HL-60/S4 treated with phorbol 12-myristate 13-acetate at 8.2 ng/mL for 4 days and 3 days (cell line): ENCODE measurements around the gene COL18A1.
"Not testable (repeated sequence)": the region's sequence is repeated elsewhere in the genome, so short reads cannot be mapped to it uniquely, and the experiment has no call there.

Experiments
- in situ Hi-C: fragments of 300-500 bp; cut with MboI; formaldehyde crosslinking; loops from 2 replicates; pipeline ENCODE4 v1.15.0; 2022; ENCODE audit warnings: low sequenced_read_pairs

COL18A1 gene

DNA sequence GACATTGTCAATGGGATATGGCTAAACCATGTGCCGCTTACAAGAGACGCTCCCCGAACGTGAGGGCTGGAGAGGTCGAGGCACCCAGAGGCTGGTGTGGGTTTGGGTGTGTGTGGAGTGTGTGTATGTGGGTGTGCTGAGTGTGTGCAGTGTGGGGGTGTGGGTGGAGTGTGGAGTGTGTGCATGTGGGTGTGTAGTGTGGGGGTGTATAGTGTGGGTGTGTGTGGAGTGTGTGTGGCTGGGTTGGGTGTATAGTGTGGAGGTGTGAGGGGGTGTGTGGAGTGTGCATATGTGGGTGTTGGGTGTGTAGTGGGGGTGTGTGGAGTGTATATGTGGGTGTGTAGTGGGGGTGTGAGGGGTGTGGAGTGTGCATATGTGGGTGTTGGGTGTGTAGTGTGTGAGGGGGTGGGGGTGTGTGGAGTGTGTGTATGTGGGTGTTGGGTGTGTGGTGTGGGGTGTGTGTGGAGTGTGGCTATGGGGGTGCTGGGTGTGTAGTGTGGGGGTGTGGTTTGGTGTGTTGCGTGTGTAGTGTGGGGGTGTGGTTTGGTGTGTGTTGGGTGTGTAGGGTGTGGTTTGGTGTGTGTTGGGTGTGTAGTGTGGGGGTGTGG lies 95.1 kb downstream of the COL18A1 start:
- in situ Hi-C loops, result no loop called here

DNA sequence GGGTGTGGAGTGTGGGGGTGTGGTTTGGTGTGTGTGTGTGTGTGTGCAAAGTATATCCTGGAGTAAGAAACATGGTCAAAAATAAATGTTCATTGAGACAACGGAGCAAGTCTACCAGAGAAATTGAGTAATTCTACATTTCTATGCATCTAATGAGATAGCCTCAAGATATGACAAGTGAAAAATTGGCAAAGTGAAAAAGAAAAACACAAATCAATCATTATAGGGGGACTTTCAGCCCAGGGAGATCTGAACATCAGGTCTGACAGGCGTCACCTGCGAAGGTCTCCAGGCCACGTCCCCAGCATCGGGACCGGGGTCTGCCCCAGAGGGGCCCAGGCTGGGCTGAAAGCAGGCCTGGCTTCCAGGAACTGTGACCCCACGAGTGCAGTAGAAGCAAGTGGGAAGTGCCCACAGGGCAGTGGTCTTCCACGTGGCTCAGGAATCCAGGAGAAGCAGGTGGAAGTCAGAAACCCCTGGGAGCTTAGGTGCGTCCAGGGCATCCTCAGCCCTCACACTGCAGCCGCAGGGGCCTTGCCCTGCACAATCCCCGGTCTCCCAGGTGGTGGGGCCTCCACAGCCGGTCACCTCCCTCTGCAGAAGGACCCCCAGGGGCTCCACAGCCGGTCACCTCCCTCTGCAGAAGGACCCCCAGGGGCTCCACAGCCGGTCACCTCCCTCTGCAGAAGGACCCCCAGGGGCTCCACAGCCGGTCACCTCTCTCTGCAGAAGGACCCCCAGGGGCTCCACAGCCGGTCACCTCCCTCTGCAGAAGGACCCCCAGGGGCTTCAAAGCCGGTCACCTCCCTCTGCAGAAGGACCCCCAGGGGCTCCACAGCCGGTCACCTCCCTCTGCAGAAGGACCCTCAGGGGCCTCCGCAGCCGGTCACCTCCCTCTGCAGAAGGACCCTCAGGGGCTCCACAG lies 96.4 kb downstream of the COL18A1 start:
- in situ Hi-C loops, result not testable (repeated sequence)

DNA sequence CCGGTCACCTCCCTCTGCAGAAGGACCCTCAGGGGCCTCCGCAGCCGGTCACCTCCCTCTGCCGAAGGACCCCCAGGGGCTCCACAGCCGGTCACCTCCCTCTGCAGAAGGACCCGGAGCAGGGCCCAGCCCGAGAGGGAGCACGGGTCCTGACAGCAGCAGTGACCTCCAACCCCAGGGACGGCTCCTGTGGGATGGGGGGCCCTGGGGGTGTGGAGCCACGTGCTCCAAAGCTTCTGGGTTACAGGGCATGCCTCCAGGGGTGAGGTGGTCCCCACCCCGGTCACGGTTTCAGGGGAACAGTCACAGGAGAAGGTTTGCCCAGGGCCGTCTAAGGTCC lies 97.0 kb downstream of the COL18A1 start:
- in situ Hi-C loops, result no loop called here

DNA sequence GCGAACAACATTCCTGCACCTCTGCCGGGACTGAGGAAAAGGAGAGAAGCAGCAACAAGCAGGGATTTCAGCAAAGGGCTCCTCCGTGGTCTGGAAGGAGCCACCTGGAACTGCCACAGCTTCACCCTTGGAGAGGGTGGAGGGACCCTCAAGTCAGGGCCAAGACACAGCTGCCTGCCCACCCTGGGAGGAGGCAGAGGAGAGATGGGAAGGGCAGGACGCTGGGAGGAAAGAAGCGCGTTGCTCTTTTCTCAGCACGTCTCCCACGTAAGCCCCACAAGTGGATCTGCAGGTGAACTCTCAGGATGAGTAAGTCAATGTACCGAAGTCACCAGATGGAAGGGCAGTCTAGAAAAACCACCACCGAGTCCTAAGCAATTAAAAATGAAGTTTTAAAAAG lies 97.6 kb downstream of the COL18A1 start:
- in situ Hi-C loops, result no loop called here

DNA sequence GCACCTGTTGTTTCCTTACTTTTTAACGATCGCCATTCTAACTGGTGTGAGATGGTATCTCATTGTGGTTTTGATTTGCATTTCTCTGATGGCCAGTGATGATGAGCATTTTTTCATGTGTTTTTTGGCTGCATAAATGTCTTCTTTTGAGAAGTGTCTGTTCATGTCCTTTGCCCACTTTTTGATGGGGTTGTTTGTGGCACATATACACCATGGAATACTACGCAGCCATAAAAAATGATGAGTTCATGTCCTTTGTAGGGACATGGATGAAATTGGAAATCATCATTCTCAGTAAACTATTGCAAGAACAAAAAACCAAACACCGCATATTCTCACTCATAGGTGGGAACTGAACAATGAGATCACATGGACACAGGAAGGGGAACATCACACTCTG lies 98.3 kb downstream of the COL18A1 start:
- in situ Hi-C loops, result not testable (repeated sequence)

DNA sequence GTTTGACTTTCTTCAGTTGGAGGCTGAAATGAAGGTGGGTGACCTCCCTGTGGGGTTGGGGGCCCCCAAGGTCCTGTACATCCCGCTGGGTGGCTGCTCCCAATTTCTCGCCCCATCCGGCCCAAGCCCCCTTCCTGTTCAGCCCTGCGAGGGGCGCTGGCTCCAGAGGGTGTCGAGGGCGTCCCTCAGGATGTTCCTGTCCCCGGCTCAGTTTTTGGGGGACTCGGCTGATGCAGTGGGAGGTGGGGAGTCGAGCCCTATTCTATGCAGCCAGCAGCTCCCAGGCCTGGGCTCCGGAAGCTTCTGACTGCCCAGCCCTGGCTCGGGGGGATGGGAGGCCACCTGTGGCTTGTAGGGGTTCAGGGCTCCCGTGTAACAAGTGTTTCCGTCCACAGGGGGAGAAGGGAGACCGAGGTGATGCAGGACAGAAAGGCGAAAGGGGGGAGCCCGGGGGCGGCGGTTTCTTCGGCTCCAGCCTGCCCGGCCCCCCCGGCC lies 99.1 kb downstream of the COL18A1 start:
- in situ Hi-C loops, result no loop called here

DNA sequence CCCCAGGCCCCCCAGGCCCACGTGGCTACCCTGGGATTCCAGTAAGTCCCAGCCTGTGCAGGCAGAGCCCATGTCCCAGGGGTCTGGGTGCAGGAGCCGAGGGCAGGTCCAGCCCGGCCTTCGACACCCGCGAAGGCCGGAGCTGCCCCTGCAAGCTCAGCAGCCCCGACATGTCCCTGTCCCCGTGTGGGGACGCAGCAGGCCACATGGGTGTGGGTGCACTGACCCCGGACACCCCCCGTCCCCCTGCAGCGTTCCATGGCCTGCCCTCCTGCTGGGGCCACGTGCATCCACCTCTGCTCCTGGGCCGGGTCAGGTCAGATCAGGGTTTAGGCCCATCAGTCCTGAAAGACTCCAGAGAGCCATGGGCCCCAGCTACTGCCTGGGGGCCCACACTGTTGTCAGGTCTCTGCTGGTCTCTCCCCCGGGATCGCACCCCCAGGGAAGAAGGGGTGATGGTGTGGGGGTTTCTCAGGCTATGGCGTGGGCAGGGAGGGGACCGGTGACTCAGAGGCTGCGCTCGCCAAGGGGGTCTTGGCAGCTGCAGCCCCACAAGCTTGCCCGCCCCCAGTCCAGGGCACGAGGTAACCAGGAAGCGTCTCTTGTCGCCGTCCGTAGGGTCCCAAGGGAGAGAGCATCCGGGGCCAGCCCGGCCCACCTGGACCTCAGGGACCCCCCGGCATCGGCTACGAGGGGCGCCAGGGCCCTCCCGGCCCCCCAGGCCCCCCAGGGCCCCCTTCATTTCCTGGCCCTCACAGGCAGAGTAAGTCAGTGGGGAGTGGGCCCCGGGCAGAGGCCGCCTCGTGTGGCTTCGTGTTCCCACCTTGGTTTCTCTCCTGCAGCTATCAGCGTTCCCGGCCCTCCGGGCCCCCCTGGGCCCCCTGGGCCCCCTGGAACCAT lies 99.8 kb downstream of the COL18A1 start:
- in situ Hi-C loops, result no loop called here

DNA sequence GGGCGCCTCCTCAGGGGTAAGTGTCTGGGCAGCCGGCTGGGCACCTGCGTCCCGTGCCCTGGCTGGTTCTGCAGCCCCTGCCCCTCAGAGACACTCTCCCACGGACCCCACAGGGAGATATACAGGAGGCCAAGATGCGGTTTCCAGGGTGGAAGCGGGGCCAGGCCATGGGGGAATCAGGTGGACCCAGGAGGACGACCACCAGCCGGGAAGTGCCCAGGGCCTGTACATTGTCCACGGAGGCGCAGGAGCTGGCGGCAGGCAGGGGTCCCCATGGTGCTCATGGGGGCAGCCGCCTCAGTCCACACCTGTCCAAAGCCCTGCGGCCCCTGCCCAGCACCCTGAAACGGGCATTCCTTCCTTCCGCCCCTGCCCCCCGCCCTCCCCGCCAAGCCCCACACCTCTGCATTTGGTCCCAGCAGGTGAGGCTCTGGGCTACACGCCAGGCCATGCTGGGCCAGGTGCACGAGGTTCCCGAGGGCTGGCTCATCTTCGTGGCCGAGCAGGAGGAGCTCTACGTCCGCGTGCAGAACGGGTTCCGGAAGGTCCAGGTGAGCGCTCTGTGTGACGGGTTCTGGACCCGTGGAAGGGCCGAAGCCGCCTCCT lies 100.6 kb downstream of the COL18A1 start:
- in situ Hi-C loops, result no loop called here

DNA sequence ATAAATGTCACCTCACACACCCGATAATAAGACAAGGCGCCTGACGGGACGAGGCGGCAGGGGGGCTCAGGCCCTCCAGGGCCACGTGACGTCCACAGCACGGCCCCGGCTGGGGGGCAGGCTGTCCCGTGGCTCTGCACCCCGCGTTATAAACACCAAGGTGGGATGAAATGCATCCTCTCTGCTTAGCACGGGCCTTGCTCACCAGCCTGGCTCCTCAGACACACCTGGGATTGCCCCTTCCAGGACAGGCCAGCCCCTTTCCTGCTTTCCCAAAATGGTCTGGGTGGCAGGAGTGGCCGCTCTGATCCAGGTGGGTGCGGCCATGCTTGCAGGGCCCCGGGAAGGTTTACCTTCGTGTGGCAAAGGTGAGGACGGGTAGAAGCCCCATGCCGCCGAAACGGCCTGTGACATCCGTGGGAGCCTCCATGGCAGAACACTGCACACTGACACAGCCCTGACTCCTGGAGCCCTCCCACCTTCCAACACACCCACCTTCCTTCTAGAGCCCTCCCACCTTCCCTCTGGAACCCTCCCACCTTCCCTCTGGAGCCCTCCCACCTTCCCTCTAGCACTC lies 101.4 kb downstream of the COL18A1 start:
- in situ Hi-C loops, result no loop called here

DNA sequence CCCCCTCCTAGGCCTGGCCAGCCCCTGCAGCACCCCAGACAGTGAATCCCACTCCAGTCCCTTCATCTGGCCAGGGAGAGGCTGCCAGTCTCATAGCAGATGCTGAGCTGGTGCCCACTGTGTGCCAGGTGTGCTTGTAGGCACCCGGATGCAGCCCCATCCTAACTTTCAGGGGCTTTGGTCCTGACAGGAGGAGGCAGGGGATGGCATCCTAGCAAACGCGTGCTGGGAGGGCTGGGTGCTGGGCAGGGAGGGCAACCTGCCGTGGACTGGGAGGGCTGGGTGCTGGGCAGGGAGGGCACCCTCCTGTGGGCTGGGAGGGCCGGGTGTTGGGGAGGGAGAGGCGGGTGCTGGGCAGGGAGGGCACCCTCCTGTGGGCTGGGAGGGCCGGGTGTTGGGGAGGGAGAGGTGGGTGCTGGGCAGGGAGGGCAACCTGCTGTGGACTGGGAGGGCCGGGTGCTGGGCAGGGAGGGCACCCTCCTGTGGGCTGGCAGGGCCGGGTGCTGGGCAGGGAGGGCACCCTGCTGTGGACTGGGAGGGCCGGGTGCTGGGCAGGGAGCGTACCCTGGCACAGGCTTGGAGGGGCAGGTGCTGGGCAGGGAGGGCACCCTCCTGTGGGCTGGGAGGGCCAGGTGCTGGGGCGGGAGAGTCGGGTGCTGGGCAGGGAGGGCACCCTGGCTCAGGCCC lies 102.0 kb downstream of the COL18A1 start:
- in situ Hi-C loops, result no loop called here

DNA sequence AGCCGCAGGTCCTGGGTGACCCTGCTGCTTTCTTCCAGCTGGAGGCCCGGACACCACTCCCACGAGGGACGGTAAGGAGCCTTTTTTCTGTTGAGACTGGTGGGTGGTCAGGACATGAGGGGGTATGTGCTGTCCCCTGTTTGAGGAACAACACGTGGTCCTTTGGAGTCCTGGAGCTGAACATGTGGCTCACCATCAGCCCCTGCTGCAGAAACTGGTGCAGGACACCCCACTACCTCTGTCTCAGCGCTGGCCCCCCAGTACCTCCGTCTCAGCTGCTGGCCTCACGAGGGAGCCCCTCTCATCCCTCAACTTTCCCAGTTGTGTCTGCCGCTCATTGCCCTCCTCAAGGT lies 102.5 kb downstream of the COL18A1 start:
- in situ Hi-C loops, result no loop called here

DNA sequence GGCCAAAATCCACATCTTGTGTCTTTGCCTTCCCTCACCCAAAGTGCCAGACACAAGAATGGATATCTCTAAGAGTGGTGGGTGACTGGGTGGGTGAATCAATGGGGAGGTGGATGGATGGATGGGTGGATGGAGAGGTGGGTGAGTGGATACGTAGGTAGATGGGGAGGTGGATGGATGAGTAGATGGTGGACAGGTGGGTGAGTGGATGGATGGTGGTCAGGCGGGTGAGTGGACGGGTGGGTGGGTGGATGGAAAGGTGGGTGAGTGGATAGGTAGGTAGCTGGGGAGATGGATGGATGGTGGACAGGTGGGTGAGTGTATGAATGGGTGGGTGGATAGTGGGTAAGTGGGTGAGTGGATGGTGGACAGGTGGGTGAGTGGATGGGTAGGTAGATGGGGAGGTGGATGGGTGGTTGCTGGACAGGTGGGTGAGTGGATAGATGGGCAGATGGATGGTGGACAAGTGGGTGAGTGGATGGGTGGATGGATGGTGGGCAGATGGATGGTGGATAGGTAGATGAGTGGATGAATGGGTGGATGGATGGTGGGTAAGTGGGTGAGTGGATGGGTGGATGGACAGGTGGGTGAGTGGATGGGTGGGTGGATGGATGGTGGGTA lies 103.0 kb downstream of the COL18A1 start:
- in situ Hi-C loops, result no loop called here

DNA sequence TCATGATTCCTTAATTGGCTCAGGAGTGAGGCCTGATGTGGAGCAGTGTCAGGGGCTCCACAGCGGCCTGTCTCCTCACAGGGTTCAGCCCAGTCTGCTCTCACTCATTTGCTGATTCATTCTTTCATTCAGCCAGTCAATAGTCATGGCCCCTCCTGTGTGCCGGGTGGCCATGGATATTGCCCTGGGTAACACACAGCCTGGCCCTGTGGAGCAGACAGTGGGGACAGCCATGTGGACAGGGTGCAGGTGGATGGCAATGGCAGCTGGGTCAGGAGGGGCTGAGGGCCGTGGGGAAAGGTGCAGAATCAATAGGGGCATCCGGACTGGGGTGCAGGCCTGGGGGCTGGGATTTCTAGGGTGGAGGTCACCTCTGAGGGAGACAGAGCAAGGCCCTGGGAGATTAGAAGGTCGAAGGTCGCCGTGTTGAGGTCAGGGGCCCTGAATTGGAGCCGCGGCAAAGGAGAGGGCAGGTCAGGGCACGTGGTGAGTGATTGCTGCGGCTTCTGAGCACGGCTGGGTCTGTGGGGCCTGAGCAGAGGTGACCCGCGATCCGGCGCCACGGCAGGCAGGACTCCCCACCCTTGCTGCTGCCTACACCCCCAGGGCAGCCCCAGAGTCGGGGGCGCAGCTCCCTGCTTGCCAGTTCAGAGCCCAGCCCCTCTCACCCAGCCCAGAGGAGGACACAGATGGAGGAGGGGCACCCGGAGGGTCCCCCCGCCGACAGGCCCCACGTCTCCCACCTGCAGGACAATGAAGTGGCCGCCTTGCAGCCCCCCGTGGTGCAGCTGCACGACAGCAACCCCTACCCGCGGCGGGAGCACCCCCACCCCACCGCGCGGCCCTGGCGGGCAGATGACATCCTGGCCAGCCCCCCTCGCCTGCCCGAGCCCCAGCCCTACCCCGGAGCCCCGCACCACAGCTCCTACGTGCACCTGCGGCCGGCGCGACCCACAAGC lies 103.9 kb downstream of the COL18A1 start:
- in situ Hi-C loops, result no loop called here

DNA sequence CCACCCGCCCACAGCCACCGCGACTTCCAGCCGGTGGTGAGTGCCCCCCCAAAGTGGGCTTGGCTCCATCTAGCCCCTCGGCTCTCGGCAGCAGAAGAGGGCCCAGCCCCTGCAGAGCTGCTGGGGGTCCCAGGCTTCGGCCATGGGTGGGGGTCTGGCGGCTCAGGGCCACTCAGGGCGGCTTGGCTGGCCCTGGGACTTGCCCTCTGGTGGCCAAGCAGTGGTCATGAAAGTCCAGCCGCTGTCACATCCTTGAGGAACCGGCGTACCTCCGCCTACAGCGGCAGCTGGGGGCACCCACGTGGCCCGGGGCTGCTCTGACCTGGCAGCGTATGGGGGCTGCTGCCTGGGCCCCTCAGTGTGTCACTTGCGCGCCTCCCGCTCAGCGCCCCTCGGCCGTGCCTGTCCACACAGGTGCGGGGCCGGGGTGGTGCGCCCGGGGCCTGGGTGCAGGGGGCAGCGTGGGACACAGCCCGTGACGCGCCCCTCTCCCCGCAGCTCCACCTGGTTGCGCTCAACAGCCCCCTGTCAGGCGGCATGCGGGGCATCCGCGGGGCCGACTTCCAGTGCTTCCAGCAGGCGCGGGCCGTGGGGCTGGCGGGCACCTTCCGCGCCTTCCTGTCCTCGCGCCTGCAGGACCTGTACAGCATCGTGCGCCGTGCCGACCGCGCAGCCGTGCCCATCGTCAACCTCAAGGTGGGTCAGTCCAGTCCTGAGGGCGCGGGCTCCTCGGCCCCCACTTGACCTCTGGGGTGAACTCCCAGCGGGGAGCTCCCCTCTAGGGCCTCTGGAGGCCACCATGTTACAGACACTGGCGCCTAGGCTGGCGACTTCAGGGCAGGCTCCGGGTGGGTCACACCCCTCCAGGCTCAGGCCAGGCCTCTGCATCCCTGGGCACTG lies 104.9 kb downstream of the COL18A1 start:
- in situ Hi-C loops, result no loop called here

DNA sequence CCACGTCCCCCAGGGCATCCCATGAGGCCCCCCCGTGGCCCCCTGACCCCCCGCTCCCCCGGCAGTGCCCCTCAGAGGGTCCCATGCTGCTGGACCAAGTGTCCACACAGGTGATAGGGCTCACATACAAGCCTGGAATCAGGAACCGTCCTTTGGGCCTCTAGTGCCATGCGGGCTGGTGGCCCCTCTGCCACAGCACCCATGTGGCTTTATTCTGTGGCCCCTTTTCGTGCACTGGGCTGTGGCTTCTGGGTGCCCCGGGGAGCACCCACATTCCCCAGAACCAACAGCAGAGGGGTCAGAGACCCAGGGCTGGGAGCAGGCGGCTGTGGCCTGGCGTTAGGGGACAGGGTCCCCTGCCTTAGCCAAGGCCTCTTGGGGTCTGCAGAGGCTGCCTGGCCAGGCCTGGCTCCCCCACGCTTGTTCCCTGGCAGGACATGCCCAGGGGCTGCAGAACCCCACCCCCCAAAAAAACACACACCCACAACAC lies 105.5 kb downstream of the COL18A1 start:
- in situ Hi-C loops, result no loop called here

DNA sequence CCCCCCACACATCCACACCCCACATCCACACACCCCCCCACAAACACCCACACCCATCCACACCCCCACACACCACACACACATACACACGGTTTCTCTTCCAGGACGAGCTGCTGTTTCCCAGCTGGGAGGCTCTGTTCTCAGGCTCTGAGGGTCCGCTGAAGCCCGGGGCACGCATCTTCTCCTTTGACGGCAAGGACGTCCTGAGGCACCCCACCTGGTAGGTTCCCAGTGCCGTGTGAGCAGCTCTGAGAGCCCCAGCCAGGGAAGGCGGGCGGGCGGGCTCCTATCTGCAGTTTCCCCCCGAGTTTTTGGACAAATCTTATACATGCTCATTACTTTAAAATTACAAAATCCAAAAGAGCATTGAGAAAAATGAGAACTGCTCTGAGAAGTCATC lies 106.0 kb downstream of the COL18A1 start:
- in situ Hi-C loops, result no loop called here

DNA sequence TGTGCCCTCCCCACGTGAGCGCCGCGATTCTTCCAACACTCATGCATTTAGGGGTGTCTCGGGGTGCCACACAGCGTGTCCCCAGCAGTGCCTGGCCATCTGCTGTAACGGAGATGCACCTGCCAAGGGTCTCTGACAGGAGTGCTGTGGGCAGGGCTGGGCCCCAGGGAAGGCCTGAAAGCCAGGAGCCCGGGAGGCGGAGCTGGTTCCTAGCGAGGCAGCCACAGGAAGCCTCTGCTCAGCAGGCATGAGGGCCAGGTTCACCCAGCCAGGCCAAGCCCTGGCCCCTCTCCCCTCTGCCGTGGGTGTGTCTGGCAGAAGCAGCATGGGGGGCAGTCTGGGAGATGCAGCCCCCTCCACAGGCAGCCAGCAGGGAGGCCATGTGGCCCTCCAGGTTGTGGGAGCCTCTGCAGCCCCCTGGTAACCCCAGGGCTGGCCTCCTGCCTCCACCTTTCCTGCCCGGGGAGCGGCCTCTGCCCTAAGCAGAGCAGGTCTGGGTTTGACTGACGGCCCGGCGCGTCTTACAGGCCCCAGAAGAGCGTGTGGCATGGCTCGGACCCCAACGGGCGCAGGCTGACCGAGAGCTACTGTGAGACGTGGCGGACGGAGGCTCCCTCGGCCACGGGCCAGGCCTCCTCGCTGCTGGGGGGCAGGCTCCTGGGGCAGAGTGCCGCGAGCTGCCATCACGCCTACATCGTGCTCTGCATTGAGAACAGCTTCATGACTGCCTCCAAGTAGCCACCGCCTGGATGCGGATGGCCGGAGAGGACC lies 106.9 kb downstream of the COL18A1 start:
- in situ Hi-C loops, result no loop called here
